NCI-H1048 (cell line): ENCODE measurements around the gene UNC5A.

ENCODE experiments used
- DNase-seq: peaks from one replicate; lab custom pipeline; 2025; lab: John Stamatoyannopoulos, UW

The UNC5A gene

GRCh38 chr5:176899296-176899891, 89.0 kb downstream of the UNC5A start, which contains the start of gene HK3:
Gene HK3, minus strand, starts transcription at chr5:176899346. Its CDS starts 3,187 bp downstream, at chr5:176896159.
- no peak for DNase-seq

- no peak for DNase-seq
Measured at GRCh38 chr5:176899946-176900779, 89.8 kb downstream of the UNC5A start.

GRCh38 chr5:176900780-176901204, 90.4 kb downstream of the UNC5A start:
- no peak for DNase-seq

GRCh38 chr5:176901260-176902101, 91.1 kb downstream of the UNC5A start:
- no peak for DNase-seq

- DNase-seq, result no peak
Measured at GRCh38 chr5:176902102-176902814, 91.9 kb downstream of the UNC5A start.

- no peak for DNase-seq
Measured at GRCh38 chr5:176902911-176903664, 92.7 kb downstream of the UNC5A start.

- DNase-seq, result no peak
Measured at GRCh38 chr5:176904276-176904675, 93.9 kb downstream of the UNC5A start.

GRCh38 chr5:176906126-176906525, 95.8 kb downstream of the UNC5A start:
- no peak for DNase-seq

- DNase-seq, result no peak
Measured at GRCh38 chr5:176906796-176907195, 96.4 kb downstream of the UNC5A start.

- no peak for DNase-seq
Measured at GRCh38 chr5:176908675-176909368, 98.5 kb downstream of the UNC5A start.

- DNase-seq, result no peak
Measured at GRCh38 chr5:176912115-176912514, 101.8 kb downstream of the UNC5A start.

GRCh38 chr5:176915906-176916305, 105.5 kb downstream of the UNC5A start:
- no peak for DNase-seq

- no peak for DNase-seq
Measured at GRCh38 chr5:176916337-176916736, 106.0 kb downstream of the UNC5A start.

GRCh38 chr5:176918613-176919012, 108.3 kb downstream of the UNC5A start:
- no peak for DNase-seq

- no peak for DNase-seq
Measured at GRCh38 chr5:176921714-176922113, 111.4 kb downstream of the UNC5A start.

- DNase-seq, result no peak
Measured at GRCh38 chr5:176922817-176923216, 112.5 kb downstream of the UNC5A start.

GRCh38 chr5:176927562-176927961, 117.2 kb downstream of the UNC5A start:
- no peak for DNase-seq

GRCh38 chr5:176929654-176930053, 119.3 kb downstream of the UNC5A start:
- DNase-seq, result no peak
